HCT116 (cell line): ENCODE data around the gene FUT6. TPM values are rescaled to one million over a fixed set of nuclear protein-coding genes. Genes with fewer than 3 reads are reported as not detected.

Source experiments
- ATAC-seq: fragments of 200-7000 bp; cut with Tn5 transposase; 2 replicates; pipeline ENCODE4 v1.9.1; 2020; ENCODE audit warnings: mild to moderate bottlenecking, moderate library complexity
- BruUV-seq: library from RNA; stranded (reverse); fragments of 400-500 nt; replicated peaks from 2 replicates; lab custom pipeline; 2021; lab: Mats Ljungman, UMichigan
- CTCF ChIA-PET: fragments of 300-600 bp; sonication (Branson Sonifier 250); formaldehyde crosslinking; loops from one replicate; lab custom pipeline; 2021; ENCODE audit warnings: antibody characterized with exemption; lab: Charles Lee
- POLR2A ChIA-PET: fragments of 300-600, 350-600 bp; sonication (Branson Sonifier 250); formaldehyde crosslinking; loops from one replicate; lab custom pipeline; 2021; ENCODE audit warnings: antibody characterized with exemption; lab: Charles Lee
- RAD21 ChIA-PET, 2 experiments: fragments of 300-600 bp; sonication (Branson Sonifier 250); formaldehyde crosslinking; loops; one replicate each; lab custom pipeline; 2023; ENCODE audit warnings: low total read pairs in 2 of 2; ENCODE audit not compliant: uncharacterized antibody in 2 of 2, unreplicated experiment in 2 of 2, low non-redundant PET in 1 of 2; lab: Charles Lee
- DNase-seq: peaks from one replicate; pipeline ENCODE4 v3.0.0-alpha.2; 2010; ENCODE audit warnings: low read depth, low spot score
- H2AFZ ChIP-seq: fragments of 200-600 bp; shearing (Covaris generic), sonication (generic); 2 replicates; pipeline ENCODE4 v1.6.1; 2017; ENCODE audit warnings: low read depth, mixed run types, mixed read lengths, antibody characterized with exemption, low read length; ENCODE audit not compliant: poor library complexity, severe bottlenecking
- H3K27ac ChIP-seq: 2 replicates; pipeline ENCODE4 v1.5.1; 2012; ENCODE audit warnings: low read depth, low read length
- H3K27me3 ChIP-seq: fragments of 200-600 bp; sonication (generic); 2 replicates; pipeline ENCODE4 v1.6.1; 2016; ENCODE audit warnings: mixed run types, low read length, mixed read lengths; ENCODE audit not compliant: insufficient read depth
- H3K36me3 ChIP-seq, 2 experiments: fragments of 200-500 bp in 1 of 2; fragments of 200-600 bp in 1 of 2; sonication (Bioruptor generic) in 1 of 2; sonication (generic) in 1 of 2; 2 replicates each; pipeline versions ENCODE4 v1.5.1 to v1.6.1; 2014 to 2016; ENCODE audit warnings: low read length in 2 of 2, inconsistent platforms in 1 of 2, mixed read lengths in 1 of 2, mixed run types in 1 of 2; ENCODE audit not compliant: insufficient read depth in 2 of 2, control insufficient read depth in 1 of 2
- H3K4me1 ChIP-seq, 2 experiments: fragments of 200-600 bp in 1 of 2; sonication (generic) in 1 of 2; 2 replicates each; pipeline versions ENCODE4 v1.5.1 to v1.6.1; 2012 to 2017; ENCODE audit warnings: low read length in 2 of 2, inconsistent platforms in 1 of 2, mild to moderate bottlenecking in 1 of 2, mixed read lengths in 1 of 2, mixed run types in 1 of 2, moderate library complexity in 1 of 2; ENCODE audit not compliant: insufficient read depth in 2 of 2, control insufficient read depth in 1 of 2
- H3K4me2 ChIP-seq: fragments of 200-600 bp; sonication (generic); 2 replicates; pipeline ENCODE4 v1.6.1; 2017; ENCODE audit warnings: mixed run types, low read length, mixed read lengths
- H3K4me3 ChIP-seq, 2 experiments: fragments of 200-600 bp in 1 of 2; sonication (generic) in 1 of 2; replicated peaks in 1 of 2; 2 replicates each; pipeline ENCODE4 v1.5.1; 2011 to 2016; ENCODE audit warnings: low read length in 2 of 2, control low read depth in 1 of 2, low read depth in 1 of 2, mild to moderate bottlenecking in 1 of 2, mixed read lengths in 1 of 2, mixed run types in 1 of 2
- H3K79me2 ChIP-seq: fragments of 200-600 bp; sonication (generic); 2 replicates; pipeline ENCODE4 v1.6.1; 2017; ENCODE audit warnings: mild to moderate bottlenecking, mixed run types, low read length, moderate library complexity, mixed read lengths; ENCODE audit not compliant: insufficient read depth
- H3K9ac ChIP-seq: fragments of 200-600 bp; sonication (generic); 2 replicates; pipeline ENCODE4 v1.6.1; 2016; ENCODE audit warnings: low read length, mixed read lengths
- H3K9me2 ChIP-seq: fragments of 200-600 bp; sonication (generic), shearing (Covaris generic); 2 replicates; pipeline ENCODE4 v1.6.1; 2017; ENCODE audit warnings: mixed run types, mild to moderate bottlenecking, moderate library complexity; ENCODE audit not compliant: insufficient read depth
- H3K9me3 ChIP-seq, 2 experiments: fragments of 200-500 bp in 1 of 2; fragments of 200-600 bp in 1 of 2; sonication (Bioruptor generic) in 1 of 2; sonication (generic) in 1 of 2; 2 replicates each; pipeline ENCODE4 v1.6.1; 2014 to 2017; ENCODE audit warnings: low read length in 2 of 2, mixed read lengths in 2 of 2, inconsistent platforms in 1 of 2, low read depth in 1 of 2, mild to moderate bottlenecking in 1 of 2, mixed run types in 1 of 2, moderate library complexity in 1 of 2; ENCODE audit not compliant: control insufficient read depth in 1 of 2, insufficient read depth in 1 of 2
- H4K20me1 ChIP-seq: fragments of 200-600 bp; sonication (generic), shearing (Covaris generic); 2 replicates; pipeline ENCODE4 v1.6.1; 2017; ENCODE audit warnings: mixed run types, mild to moderate bottlenecking, moderate library complexity; ENCODE audit not compliant: insufficient read depth
- CEBPB ChIP-seq: IDR thresholded peaks from 2 replicates; pipeline ENCODE4 v1.6.1; 2012; ENCODE audit warnings: low read depth
- EZH2 ChIP-seq: fragments of 200-600 bp; sonication (generic); IDR thresholded peaks from 2 replicates; pipeline ENCODE4 v1.6.1; 2017; ENCODE audit warnings: antibody characterized with exemption, mixed run types
- POLR2A ChIP-seq: IDR thresholded peaks from 2 replicates; pipeline ENCODE4 v1.7.0; 2011; ENCODE audit warnings: borderline replicate concordance; ENCODE audit not compliant: insufficient read depth, insufficient read length; ENCODE audit errors: extremely low read depth
- POLR2AphosphoS5 ChIP-seq: IDR thresholded peaks from 2 replicates; pipeline ENCODE4 v1.6.1; 2011; ENCODE audit warnings: mild to moderate bottlenecking, low read depth, low read length, moderate library complexity
- RAD21 ChIP-seq: IDR thresholded peaks from 2 replicates; pipeline ENCODE4 v1.6.1; 2012; ENCODE audit warnings: low read depth, mild to moderate bottlenecking
- TCF7L2 ChIP-seq: IDR thresholded peaks from 2 replicates; pipeline ENCODE4 v1.7.0; 2011; ENCODE audit warnings: borderline replicate concordance, inconsistent platforms; ENCODE audit not compliant: insufficient read depth, insufficient read length; ENCODE audit errors: extremely low read depth
- intact Hi-C: fragments of 100-400 bp; cut with micrococcal nuclease; formaldehyde crosslinking; loops from 2 replicates; pipeline ENCODE4 v1.10.0; 2022
- total RNA-seq: library from RNA; stranded (reverse); gene quantifications from one replicate; pipeline ENCODE4 v1.2.1, GENCODE V29; 2021; ENCODE audit not compliant: unreplicated experiment
- TF ChIP-seq, protein P1 (sequence below), 3 experiments: fragments of 200-600 bp in 1 of 3; sonication (generic) in 1 of 3; IDR thresholded peaks in 2 of 3; conservative IDR thresholded peaks in 1 of 3; 2 replicates each; pipeline ENCODE4 v1.5.1; 2012 to 2017; ENCODE audit warnings: low read depth in 2 of 3, low read length in 2 of 3, antibody characterized with exemption in 1 of 3, borderline replicate concordance in 1 of 3, control low read depth in 1 of 3, mild to moderate bottlenecking in 1 of 3, mixed read lengths in 1 of 3, mixed run types in 1 of 3, moderate library complexity in 1 of 3; ENCODE audit not compliant: insufficient read depth in 1 of 3

The FUT6 gene
- total RNA-seq, 1 experiment from 2014 or later: not detected

DNA sequence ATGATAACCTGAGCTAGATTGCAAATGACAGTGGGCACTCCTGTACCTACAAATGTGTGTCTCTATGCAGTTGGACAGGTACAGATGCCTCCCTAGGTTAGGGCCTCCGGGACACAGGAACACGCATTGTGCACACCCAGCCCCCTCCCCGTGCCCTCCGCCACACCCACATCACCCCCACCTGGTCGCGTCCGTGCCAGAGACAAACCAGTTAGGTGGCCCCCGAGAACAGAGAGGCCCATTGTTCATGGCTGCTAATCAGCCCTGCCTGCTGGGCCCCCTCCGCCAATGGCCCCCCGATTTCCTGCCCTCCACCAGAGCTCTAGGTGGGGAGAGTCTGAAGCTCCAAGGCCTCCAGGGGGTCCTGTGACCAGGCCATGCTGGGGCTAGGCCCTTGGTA is 20.9 kb downstream of the FUT6 start:
- no peak overlapping the region for H3K27ac ChIP-seq
- peaks cover 0 to 3% of the 10 kb centered on the region in 2 experiments; a peak in 1 of 4 replicates for H3K4me1 ChIP-seq
- POLR2A ChIA-PET: no interaction called here
- no peaks in the 10 kb centered on the region for H3K9me2 ChIP-seq
- no peak overlapping the region for H3K4me2 ChIP-seq
- TF ChIP-seq EZH2 (no peak), TCF7L2 (no peak), CEBPB (no peak), RAD21 (no peak)
- H3K27me3 ChIP-seq: no peaks in the 10 kb centered on the region
- no peaks in the 10 kb centered on the region for H3K9me3 ChIP-seq
- intact Hi-C loops: no loop called here
- no peak overlapping the region for H3K9ac ChIP-seq
- RAD21 ChIA-PET: no interaction called here
- no peaks in the 10 kb centered on the region for H4K20me1 ChIP-seq
- DNase-seq (no peak), ATAC-seq (no peak)
- BruUV-seq: no TSS peak
- H3K36me3 ChIP-seq: no peaks in the 10 kb centered on the region
- H2AFZ ChIP-seq: no peak overlapping the region
- CTCF ChIA-PET: interaction anchor here (1.2 kb wide), 1 partner anchor 15 kb away, joined by 3 read pairs; no protein-coding TSS in a partner anchor
- H3K79me2 ChIP-seq: no peaks in the 10 kb centered on the region
- H3K4me3 ChIP-seq: no peak overlapping the region

DNA sequence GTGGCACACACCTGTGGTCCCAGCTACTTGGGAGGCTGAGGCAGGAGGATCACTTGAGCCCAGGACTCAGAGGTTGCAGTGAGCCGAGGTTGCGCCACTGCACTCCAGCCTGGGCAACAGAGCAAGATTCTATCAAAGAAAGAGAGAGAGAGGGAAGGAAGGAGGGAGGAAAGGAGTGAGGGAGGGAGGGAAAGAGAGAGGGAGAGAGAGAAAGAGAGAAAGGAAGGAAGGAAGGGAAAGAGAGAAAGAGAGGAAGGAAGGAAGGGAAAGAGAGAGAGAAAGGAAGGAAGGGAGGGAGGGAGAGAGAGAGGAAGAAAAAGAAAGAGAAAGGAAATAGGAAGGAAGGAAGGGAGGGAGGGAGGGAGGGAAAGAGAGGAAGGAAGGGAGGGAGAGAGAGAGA is 22.3 kb downstream of the FUT6 start:
- Histone ChIP-seq H3K4me2 (no peak overlapping the region), H3K4me1 (no peaks in the 10 kb centered on the region), H3K9me2 (no peaks in the 10 kb centered on the region), H3K9me3 (no peaks in the 10 kb centered on the region), H3K36me3 (no peaks in the 10 kb centered on the region), H3K9ac (no peak overlapping the region), H3K79me2 (no peaks in the 10 kb centered on the region), H3K27me3 (no peaks in the 10 kb centered on the region), H2AFZ (no peak overlapping the region), H4K20me1 (no peaks in the 10 kb centered on the region), H3K27ac (no peak overlapping the region), H3K4me3 (no peak overlapping the region)
- BruUV-seq: no TSS peak
- TF ChIP-seq, protein P1, sequence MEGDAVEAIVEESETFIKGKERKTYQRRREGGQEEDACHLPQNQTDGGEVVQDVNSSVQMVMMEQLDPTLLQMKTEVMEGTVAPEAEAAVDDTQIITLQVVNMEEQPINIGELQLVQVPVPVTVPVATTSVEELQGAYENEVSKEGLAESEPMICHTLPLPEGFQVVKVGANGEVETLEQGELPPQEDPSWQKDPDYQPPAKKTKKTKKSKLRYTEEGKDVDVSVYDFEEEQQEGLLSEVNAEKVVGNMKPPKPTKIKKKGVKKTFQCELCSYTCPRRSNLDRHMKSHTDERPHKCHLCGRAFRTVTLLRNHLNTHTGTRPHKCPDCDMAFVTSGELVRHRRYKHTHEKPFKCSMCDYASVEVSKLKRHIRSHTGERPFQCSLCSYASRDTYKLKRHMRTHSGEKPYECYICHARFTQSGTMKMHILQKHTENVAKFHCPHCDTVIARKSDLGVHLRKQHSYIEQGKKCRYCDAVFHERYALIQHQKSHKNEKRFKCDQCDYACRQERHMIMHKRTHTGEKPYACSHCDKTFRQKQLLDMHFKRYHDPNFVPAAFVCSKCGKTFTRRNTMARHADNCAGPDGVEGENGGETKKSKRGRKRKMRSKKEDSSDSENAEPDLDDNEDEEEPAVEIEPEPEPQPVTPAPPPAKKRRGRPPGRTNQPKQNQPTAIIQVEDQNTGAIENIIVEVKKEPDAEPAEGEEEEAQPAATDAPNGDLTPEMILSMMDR (IDR thresholded peaks at IDR 0.05 in 2 of 3, conservative IDR thresholded peaks at IDR 0.05 in 1 of 3; ENCODE audit: borderline replicate concordance in 1 of 3, insufficient read depth in 1 of 3, low read depth in 2 of 3, low read length in 2 of 3): no peak
- TF ChIP-seq TCF7L2 (no peak), POLR2A (no peak), POLR2AphosphoS5 (no peak), CEBPB (no peak)
- intact Hi-C loops: no loop called here
- ATAC-seq: no peak
- CTCF ChIA-PET: interaction anchor here (1.2 kb wide), 1 partner anchor 13 kb away, joined by 3 read pairs; no protein-coding TSS in a partner anchor
- POLR2A ChIA-PET: no interaction called here
- no peak for DNase-seq
- RAD21 ChIA-PET: interaction anchor here in 1 of 2 experiments (0.7 kb wide), 1 partner anchor 170 kb away, joined by 3 read pairs; no protein-coding TSS in a partner anchor
